Right lobe of liver (tissue), 6 donors: ENCODE measurements around the gene KLHL42. TPM values are rescaled to one million over a fixed set of nuclear protein-coding genes. Genes with fewer than 3 reads are reported as not detected.

Experiments
- ATAC-seq, 4 donors: fragments of 200-7000 bp; cut with Tn5 transposase; one replicate each; pipeline ENCODE4 v1.9.1; 2020; ENCODE audit warnings: mild to moderate bottlenecking in 4 of 4, moderate library complexity in 4 of 4
- DNase-seq, 3 donors: peaks; one replicate each; pipeline ENCODE4 v3.0.0-alpha.2; 2020
- H3K27ac ChIP-seq, 3 donors: fragments of 200-600 bp; one replicate each; pipeline ENCODE4 v1.8.0; 2022
- H3K27me3 ChIP-seq, 2 donors: fragments of 200-600 bp; one replicate each; pipeline ENCODE4 v1.8.0; 2022
- H3K36me3 ChIP-seq, 4 donors: fragments of 200-600 bp; sonication (generic) in 1 of 4; one replicate each; pipeline versions ENCODE4 v1.5.1 to v1.8.0; 2017 to 2022; ENCODE audit warnings: control low read depth in 1 of 4
- H3K4me1 ChIP-seq, 4 donors: fragments of 200-600 bp; sonication (generic) in 1 of 4; one replicate each; pipeline versions ENCODE4 v1.5.1 to v1.8.0; 2017 to 2022; ENCODE audit warnings: control low read depth in 1 of 4
- H3K4me3 ChIP-seq, 3 donors: fragments of 200-600 bp; one replicate each; pipeline ENCODE4 v1.8.0; 2022
- H3K9me3 ChIP-seq, 4 donors: fragments of 200-600 bp; sonication (generic) in 1 of 4; one replicate each; pipeline versions ENCODE4 v1.5.1 to v1.8.0; 2017 to 2022; ENCODE audit warnings: control low read depth in 1 of 4
- CTCF ChIP-seq, 4 donors: fragments of 200-600 bp in 3 of 4; fragments of 450-650 bp in 1 of 4; IDR thresholded peaks; one replicate each; pipeline versions ENCODE4 v1.5.1 to v1.8.0; 2016 to 2022; ENCODE audit warnings: antibody characterized with exemption in 4 of 4, mild to moderate bottlenecking in 2 of 4
- POLR2A ChIP-seq: fragments of 450-650 bp; IDR thresholded peaks from one replicate; pipeline ENCODE4 v1.6.1; 2017; ENCODE audit warnings: antibody characterized with exemption, mild to moderate bottlenecking
- WGBS: methylation state at CpG from one replicate; pipeline ENCODE4 v1.1.6; 2018; ENCODE audit warnings: low coverage, low lambda C conversion rate; ENCODE audit not compliant: insufficient coverage; ENCODE audit errors: missing lambda C conversion rate; 5-methylcytosine and 5-hydroxymethylcytosine counted together
- intact Hi-C, 2 donors: fragments of 100-400 bp; cut with DNase I; formaldehyde crosslinking; loops; one replicate each; pipeline versions ENCODE4 v1.11.2 to v1.14.1; 2022
- total RNA-seq, 6 experiments: library from RNA; depleted of rRNA in 2 of 6; stranded (reverse); fragments of >200 nt in 2 of 6; fragmentation: NEBNext Ultra II Directional in 3 of 6; extraction: Animal tissue kit (Norgen Biotek cat#: 25700) in 3 of 6; gene quantifications; one replicate each; pipeline versions ENCODE4 v1.1.0 to v1.2.4, GENCODE V29; 2016 to 2023
- donor health status: DM: no; HTN: yes; CAD: no.
- donor health status: DM: no; HTN: no; CAD: no.
- donor health status: DM: no; HTN: no; CAD: no.
- donor health status: DM: no; HTN: yes; CAD: no.
- donor health status: DM: no; HTN: yes; CAD: no.

KLHL42 gene
- total RNA-seq, 6 experiments from 2014 or later: 9.4 to 15.3 (median 10.6) TPM

- Histone ChIP-seq H3K4me1 (peaks cover 0 to 15% (median 1%) of the 10 kb centered on the region in 4 donors), H3K27ac (no peak overlapping the region), H3K36me3 (peaks cover 0 to 10% (median 0%) of the 10 kb centered on the region in 4 donors), H3K9me3 (no peaks in the 10 kb centered on the region), H3K27me3 (no peaks in the 10 kb centered on the region), H3K4me3 (no peak overlapping the region)
- 90% methylated on average over 4 of the region's 7 CpGs for WGBS
- intact Hi-C loops: no loop called here
- DNase-seq (no peak), ATAC-seq (no peak)
- no peak for TF ChIP-seq POLR2A
- no peak for TF ChIP-seq CTCF (IDR thresholded peaks at IDR 0.05)
These were observed 23.3 kb upstream of the KLHL42 start for GRCh38 chr12:27756670-27757195.

- intact Hi-C loops: no loop called here
- DNase-seq (no peak), ATAC-seq (no peak)
- Histone ChIP-seq H3K27me3 (no peaks in the 10 kb centered on the region), H3K9me3 (no peaks in the 10 kb centered on the region), H3K27ac (no peak overlapping the region), H3K4me3 (no peak overlapping the region), H3K4me1 (no peaks in the 10 kb centered on the region), H3K36me3 (peaks cover 0 to 5% (median 0%) of the 10 kb centered on the region in 4 donors)
- TF ChIP-seq CTCF (IDR thresholded peaks at IDR 0.05): no peak
- no peak for TF ChIP-seq POLR2A
- WGBS: 95% methylated on average over 2 of the region's 2 CpGs
These were observed 17.3 kb upstream of the KLHL42 start for GRCh38 chr12:27762757-27763156.

GRCh38 chr12:27766587-27766986 lies 13.4 kb upstream of the KLHL42 start:
- Histone ChIP-seq H3K27me3 (no peaks in the 10 kb centered on the region), H3K4me1 (no peaks in the 10 kb centered on the region), H3K4me3 (no peak overlapping the region), H3K27ac (no peak overlapping the region), H3K9me3 (no peaks in the 10 kb centered on the region), H3K36me3 (no peaks in the 10 kb centered on the region)
- DNase-seq: no peak
- ATAC-seq: no peak
- 87% methylated on average over 3 of the region's 3 CpGs for WGBS
- TF ChIP-seq CTCF (IDR thresholded peaks at IDR 0.05) (no peak), POLR2A (no peak)
- intact Hi-C loops: no loop called here

- no peaks in the 10 kb centered on the region for H3K4me1 ChIP-seq
- intact Hi-C loops: no loop called here
- DNase-seq: no peak
- TF ChIP-seq POLR2A (no peak), CTCF (IDR thresholded peaks at IDR 0.05) (no peak)
- no peak overlapping the region for H3K27ac ChIP-seq
- no peak for ATAC-seq
- no peak overlapping the region for H3K4me3 ChIP-seq
- no peaks in the 10 kb centered on the region for H3K9me3 ChIP-seq
- 78% methylated on average over 7 of the region's 8 CpGs for WGBS
- no peaks in the 10 kb centered on the region for H3K27me3 ChIP-seq
- no peaks in the 10 kb centered on the region for H3K36me3 ChIP-seq
These were observed 10.8 kb upstream of the KLHL42 start for GRCh38 chr12:27769142-27769673.
